Kasumi-1 (cell line): ENCODE results near the gene PIK3CD.
"Not testable (repeated sequence)": the region's sequence is repeated elsewhere in the genome, so short reads cannot be mapped to it uniquely, and the experiment has no call there.

Experiments used
- DNase-seq, 2 experiments: peaks; one replicate each; lab custom pipeline; 2025; lab: John Stamatoyannopoulos, UW

The PIK3CD gene

DNA sequence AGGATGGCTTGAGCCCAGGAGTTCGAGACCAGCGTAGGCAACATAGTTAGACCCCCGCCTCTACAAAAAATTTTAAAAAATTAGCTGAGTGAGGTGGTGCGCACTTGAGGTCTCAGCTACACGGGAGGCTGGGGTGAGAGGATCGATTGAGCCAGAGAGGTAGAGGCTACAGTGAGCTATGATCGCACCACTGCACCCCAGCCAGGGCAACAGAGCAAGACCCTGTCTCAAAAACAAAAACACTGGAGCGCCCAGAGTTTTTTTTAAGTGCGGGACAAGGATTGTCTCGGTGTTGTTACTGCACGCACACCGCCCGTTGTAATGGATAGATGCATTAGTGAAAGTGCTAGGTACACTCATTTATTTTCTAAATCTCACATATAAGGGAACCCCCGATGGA, 37.1 kb downstream of the PIK3CD start:
- DNase-seq, result no peak

DNA sequence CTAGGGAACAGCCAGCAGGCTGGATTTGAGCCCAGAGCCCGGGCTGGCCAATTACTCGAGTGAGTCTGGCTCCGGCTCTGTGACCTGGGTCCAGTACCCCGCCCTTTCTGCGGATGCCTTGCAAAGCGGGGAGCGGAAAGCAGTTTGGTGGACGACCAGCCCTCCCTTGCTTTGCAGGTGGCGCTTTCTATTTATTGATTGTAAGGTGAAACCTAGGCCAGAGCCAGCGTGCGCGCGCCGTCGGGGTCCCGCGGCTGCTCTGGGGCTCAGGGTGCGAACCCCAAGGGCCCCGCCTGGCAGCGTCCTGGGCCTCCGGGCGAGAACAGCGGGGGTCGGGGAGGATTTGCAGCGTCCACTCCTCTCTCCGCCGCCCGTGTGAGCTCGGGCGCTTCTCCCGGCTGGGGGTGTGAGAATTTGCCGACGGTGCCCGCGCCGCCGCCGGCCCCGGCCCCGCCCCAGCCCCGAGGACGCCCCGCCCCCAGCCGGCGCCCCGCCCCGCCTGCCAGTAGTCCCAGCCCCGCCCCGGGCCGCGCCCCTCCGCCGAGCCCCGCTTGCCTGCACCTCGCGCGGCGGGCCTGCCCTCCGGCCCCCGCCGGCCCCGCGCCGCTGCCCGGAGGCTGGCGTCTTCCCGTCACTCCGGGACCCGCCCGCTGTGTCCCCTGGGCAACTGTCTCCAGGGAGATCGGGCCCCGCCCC, 37.6 kb downstream of the PIK3CD start:
- DNase-seq, result peak; percentile 35 to 41

DNA sequence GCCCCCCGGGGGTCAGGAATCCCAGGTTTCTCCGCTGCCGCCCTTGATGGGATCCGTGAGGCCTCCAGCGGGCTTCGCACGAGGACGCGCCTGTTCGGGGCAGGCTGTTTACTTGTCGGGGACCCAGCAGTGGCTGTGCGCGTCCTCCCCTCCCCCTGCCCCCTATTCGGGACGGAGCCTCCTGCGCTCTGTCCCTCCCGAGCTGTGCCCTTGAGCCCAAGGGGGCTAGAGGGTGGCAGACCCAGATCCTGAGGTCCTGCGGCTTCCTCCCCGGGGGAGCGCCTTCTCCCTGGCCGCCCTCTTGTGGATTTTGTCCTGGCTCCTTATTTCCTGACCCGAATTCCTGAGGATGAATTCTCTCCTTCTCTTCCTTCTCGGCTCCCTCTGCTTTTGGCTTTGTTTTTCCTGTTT, 38.4 kb downstream of the PIK3CD start:
- no peak for DNase-seq

DNA sequence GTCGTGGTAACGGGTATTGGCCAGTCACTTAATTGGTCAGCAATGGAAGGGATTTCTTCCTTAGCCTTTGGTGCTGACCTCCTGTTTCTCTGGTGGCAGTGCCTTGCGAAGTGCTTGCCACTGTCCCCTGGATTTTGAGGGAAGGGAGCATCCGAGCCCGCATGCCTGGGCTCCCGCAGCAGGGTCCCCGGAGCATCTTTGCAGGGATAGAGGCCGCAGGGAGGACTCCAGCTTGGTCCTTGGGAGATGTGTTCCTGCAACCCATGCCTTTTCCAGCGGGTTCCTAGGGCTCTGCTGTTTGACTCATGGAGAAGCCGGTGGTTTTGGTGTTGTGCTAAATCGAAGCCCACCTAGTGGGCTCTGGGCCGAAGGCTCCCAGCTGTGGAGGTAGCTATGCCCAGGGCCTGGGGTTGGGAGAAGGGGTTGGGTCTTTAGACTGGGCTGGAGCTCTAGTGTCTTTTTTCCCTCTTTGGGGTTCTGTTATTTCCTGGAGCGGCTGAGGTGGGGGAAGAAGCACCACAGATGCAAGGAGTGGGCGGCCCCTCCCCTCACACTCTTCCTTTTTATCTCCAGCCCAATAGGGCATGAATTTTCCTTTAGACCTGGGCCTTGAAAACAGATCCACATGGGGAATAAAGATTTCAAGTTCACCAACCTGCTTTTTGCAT, 39.0 kb downstream of the PIK3CD start:
- DNase-seq, result no peak

DNA sequence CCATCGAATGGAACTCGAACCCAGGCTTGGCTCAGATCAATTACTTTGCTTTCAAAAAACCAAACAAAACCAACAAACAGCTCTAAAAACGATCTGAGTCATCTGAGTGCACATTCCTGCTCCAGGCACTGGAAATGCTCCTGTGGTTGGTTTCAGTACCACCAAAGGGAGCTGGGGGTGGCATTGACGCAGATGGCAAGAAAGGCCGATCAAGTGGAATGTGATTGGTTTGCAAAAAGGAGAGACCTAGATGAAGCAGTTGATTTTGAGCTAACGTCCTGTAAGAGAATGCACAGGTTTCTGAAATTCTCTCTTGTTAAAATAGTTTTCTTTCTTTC, 39.5 kb downstream of the PIK3CD start:
- DNase-seq, result no peak

DNA sequence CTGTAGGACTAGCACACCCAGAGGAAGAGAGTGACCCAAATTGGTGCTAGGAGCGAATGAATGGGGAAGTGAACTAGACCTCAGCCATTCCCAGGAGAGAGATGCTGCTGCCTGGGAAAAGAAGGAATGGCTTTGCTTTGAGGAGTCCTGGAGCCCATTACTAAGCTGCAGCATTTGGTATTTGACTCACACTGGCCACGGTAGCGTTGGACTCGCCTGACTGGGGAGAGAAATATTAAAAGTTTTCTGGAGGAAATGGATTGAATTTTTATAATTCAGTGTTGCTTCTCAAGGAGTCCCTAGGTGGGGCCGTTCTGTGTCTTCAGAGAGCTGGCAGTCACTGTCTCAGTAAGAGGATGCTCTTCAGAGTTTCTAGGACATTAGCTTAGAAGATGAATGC, 40.2 kb downstream of the PIK3CD start:
- DNase-seq, result peak in 1 of 2 experiments; percentile 7

DNA sequence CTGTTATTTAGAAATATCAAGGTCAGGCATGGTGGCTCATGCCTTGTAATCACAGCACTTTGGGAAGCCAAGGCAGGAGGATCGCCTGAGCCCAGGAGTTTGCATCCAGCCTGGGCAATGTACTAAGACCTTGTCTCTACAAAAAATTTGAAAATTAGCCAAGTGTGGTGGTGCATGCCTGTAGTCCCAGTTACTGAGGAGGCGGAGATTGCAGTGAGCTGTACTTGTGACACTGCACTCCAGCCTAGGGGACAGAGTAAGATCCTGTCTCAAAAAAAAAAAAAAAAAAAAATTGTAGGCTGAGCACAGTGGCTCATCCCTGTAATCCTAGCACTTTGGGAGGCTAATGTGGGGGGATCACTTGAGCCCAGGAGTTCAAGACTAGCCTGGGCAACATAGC, 45.3 kb downstream of the PIK3CD start:
- no peak for DNase-seq

DNA sequence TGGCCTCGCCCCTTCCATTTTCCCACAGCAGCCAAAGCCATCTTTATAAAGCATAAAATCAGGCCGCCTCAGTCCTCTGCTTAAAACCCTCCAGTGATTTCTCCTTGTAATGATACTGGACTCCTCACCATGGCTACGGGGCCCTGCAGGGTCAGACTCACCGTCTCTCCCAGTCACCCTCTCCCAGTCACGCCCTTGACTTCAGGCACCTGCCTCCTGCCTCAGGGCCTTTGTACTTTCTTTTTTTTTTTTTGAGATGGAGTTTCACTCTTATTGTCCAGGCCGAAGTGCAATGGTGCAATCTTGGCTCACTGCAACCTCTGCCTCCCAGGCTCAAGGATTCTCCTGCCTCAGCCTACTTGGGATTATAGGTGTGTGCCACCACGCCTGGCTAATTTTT, 47.8 kb downstream of the PIK3CD start:
- DNase-seq, result no peak

DNA sequence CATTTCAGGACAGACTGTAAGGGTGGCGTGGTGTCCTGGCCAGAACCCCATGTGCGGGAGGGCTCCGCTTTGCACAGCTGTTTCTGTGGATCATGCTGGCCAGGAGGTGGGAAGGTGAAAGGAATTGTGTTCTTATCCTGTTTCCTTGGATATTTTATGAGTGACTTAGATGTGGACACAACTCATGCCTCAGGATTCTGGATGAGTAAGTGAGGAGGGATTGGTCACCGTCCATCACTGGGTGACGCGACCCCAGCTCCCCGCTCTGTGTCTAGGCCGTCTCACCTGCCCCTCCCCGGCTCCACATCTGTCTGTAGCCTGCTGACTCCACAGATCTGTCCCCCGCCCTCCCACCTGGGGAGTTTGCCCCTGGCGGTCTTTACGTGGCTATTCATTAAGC, 48.8 kb downstream of the PIK3CD start:
- DNase-seq, result no peak

DNA sequence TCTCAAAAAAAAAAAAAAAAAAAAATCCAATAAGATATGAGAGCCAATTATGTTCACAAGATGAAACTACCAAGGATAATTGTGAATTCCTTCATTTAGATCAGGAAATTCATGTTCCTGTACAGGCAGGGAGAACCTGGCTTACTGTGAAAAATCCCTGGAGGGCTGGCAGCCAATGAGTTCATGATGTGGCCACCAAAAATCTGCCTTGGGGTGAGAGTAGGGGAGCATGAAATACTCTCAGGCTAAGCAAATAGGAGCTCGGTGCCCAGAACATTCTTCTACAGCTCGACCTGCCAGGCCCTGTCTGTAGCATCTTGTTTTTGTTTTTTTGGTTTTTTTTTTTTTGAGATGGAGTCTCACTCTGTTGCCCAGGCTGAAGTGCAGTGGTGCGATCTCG, 50.1 kb downstream of the PIK3CD start:
- no peak for DNase-seq

DNA sequence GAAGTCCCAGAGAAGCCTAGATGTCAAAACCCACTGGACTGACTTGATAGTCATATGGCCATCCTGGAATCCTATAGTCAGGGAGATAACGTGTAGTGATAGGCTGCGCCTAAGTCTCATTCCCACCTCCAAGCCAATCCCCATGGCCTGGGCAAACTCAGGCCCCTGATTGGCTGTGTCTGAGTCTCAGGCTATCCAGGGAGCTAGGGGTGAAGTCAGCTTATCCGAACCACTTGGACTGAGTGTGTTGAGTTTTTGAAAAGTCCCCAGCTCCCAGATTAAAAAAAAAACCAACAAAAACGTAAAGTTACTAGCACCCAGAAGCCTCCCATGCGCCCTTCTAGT, 51.6 kb downstream of the PIK3CD start:
- DNase-seq, result no peak

DNA sequence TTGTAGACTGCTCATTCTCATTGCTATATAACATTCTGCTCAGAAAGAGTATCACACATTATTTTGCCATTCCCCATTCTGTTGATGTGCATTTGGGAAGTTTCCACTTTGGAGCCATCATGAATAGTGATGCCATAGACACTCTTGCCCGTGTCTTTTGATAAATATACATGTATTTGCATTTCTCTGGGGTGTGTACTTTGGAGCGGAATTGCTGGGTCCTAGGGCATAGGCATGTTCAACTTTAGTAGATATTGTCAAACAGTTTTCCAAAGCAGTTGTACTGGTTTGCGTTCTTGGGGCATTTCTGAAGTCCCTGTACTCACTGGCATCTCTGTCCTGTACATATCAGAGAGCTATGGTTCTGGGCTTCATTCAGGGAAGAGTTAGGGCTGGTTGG, 52.1 kb downstream of the PIK3CD start:
- DNase-seq, result no peak

DNA sequence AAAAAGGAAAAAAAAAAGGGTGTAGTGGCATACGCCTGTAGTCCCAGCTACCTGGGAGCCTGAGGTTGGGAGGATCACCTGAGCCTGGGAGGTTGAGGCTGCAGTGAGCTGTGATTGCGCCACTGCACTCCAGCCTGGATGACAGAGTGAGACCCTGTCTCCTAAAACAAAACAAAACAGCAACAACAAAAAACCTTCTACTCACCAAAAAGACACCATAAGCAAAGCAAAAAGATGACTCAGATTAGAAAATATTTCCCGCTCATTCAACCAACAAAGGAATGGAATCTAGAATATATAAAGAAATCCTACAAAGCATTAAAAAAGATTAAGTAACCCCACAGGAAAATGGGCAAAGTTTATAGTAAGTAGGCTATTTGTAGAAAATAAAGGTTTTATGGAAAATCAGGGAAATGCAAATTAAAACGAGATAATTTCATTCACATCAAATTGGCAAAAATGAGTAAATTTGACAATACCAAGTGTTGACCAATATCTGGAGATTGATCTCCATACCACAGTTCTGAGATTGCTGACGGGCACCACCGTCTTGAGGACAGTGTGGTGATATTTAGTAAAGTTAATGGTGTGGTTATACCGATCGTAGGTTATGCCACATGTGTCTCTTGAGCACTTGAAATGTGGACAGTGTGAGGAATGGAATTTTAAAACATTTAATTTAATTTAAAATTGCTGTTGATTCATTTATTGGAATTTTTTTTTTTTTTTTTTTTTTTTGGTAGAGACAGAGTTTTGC, 54.0 kb downstream of the PIK3CD start:
- no peak for DNase-seq

DNA sequence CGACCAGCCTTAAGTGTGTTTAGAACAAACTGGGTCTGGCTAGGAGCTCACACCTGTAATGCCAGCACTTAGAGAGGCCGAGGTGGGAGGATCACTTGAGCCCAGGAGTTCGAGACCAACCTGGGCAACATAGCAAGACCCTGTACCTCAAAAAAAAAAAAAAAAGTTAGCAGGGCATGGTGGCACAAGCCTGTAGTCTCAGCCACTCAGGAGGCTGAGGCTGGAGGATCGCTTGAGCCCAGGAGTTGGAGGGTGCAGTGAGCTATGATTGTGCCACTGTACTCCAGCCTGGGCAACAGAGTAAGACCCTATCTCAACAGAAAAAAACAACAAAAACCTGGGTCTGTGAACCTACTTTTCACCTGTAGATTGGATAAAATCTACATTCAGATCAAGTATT, 54.6 kb downstream of the PIK3CD start:
- DNase-seq, result no peak

DNA sequence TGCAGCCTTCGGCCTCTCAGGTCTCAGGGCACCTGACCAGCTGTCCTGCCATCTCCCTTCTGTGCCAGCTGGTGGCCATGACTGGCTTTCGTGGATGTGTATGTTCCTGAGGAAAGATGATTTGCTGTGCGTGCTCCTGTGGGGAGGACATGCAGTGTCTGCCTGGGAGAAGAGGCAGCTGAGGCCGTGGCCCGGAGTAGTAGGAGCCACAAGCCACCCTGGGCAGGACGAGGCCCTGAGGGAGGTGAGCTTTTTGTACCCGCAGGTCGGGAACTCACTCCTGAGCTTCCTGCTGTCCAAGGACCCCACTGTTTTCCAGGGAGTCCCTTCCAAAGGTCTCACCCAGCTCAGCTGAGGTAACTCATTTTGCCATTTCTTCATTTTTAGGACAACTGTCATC, 58.5 kb downstream of the PIK3CD start:
- no peak for DNase-seq

DNA sequence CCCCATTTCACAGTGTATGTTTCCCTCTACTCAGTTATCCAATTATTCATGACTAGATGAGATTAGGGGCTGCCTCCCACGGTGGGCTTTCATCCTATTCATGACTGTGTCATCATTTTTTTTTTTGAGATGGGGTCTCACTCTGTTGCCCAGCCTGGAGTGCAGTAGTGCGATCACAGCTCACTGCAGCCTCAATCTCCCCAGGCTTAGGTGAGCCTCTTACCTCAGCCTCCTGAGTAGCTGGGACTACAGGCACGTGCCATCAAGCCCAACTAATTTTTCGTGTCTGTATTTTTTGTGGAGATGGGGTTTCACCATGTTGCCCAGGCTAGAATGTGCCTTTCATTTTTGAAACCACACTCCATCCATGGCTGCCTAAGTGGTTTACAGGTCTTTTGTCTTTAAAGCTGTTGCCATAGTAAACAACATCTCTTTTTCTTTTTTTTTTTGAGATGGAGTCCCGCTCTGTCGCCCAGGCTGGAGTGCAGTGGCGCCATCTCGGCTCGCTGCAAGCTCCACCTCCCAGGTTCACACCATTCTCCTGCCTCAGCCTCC, 60.0 kb downstream of the PIK3CD start:
- no peak for DNase-seq

DNA sequence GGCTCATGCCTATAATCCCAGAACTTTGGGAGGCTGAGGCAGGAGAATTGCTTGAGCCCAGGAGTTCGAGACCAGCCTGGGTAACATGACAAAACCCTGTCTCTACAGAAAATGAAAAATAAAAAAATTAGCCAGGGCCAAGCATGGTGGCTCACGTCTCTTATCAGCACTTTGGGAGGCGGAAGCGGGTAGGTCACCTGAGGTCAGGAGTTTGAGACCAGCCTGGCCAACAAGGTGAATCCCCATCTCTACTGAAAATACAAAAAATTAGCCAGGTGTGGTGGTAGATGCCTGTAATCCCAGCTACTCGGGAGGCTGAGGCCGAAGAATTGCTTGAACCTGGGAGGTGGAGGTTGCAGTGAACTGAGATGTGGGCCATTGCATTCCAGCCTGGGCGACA, 61.2 kb downstream of the PIK3CD start:
- not testable (repeated sequence) for DNase-seq

DNA sequence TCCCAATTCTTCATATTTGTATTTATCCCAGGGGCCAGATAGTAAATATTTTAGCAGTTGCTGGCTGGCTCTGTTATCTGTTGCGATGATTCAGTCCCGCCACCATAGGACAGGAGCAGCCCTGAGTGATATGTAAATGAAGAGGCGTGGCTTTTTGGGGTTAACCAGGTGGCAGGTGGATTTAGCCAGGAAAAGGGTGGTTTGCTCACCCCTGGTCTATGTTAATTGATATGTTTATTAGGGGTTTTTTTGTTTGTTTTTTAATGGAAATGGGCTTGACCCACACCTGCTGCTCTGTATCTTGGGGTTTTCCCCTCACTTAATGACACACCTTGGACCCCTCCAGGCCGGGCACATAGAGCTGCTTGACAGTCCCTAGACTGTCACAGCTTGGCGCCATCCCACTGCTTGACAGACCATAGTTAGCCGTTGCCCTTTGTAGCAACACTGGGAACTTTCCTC, 62.8 kb downstream of the PIK3CD start:
- no peak for DNase-seq

DNA sequence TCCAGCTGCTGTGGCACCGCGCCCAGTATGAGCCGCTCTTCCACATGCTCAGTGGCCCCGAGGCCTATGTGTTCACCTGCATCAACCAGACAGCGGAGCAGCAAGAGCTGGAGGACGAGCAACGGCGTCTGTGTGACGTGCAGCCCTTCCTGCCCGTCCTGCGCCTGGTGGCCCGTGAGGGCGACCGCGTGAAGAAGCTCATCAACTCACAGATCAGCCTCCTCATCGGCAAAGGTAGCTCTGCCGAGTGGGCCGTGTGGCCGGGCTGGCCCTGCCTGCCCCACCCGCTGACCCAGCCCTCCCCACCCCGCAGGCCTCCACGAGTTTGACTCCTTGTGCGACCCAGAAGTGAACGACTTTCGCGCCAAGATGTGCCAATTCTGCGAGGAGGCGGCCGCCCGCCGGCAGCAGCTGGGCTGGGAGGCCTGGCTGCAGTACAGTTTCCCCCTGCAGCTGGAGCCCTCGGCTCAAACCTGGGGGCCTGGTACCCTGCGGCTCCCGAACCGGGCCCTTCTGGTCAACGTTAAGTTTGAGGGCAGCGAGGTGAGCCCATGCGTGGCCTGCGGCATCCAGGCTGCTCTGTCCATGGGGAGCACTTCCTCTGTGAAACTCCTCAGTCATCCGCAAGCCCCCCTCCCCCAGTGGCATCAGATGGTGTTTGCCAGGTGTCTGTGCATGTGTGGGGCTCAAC, 64.2 kb downstream of the PIK3CD start:
- no peak for DNase-seq

DNA sequence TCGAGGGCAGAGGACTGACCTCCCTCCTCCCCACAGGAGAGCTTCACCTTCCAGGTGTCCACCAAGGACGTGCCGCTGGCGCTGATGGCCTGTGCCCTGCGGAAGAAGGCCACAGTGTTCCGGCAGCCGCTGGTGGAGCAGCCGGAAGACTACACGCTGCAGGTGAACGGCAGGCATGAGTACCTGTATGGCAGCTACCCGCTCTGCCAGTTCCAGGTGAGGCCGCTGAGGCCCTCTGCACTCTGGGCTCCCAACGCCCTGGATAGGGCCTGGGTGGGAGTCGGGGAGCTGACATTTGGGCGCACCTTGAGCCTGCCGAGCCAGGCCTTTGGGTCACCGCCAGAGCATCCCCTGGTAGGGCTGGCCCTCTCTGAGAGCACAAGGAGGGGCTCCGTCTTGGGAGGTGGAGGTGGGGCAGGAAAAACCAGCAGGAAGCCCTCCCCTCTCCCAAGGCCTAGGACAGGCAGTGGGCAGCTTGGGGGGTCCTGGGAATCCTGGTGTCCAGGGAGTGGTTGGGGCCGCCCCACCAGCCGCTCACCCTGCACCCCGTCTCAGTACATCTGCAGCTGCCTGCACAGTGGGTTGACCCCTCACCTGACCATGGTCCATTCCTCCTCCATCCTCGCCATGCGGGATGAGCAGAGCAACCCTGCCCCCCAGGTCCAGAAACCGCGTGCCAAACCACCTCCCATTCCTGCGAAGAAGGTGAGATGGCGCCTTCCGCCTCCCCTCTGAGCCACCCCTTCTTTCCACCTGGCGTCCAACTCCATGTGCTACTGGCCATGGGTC, 65.1 kb downstream of the PIK3CD start:
- no peak for DNase-seq

DNA sequence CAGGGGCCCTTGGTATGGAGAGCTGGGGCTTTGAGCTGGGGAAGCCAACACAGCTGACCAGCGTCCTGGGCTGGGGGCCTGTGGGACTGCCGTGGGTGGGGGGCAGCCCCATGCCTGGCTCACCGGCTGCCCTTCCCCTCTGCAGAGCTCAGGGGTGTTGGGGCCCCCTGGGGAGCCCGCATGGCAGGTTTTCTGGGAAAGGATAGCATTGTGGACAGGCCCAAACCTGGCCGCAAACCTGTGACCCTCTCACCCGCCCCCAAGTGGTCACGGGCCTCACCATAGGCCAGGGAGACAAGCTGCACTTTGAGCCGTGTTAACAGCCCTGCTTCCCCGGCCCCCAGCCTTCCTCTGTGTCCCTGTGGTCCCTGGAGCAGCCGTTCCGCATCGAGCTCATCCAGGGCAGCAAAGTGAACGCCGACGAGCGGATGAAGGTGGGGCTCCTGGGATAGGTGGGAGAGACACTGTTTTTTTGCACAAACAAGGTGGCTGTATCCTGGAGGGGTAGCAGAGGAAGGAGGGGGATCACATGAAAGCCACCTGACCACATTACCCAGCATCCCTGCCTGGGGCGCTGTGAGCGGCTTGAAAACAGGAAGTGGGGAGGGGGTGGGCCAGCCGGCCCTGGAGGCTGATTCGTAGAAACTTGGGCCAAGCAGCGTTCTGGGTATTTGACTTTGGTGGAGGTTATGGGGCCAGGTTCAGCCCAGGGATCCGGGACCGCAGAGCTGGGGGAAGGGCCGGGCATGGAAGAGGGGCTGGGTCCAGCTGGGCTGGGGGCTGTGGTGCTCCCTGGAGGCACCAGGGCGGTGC, 65.9 kb downstream of the PIK3CD start:
- DNase-seq, result peak; percentile 79 to 82
